A673 (cell line): Measurements from ENCODE around the gene TCF25. TPM values are rescaled to one million over a fixed set of nuclear protein-coding genes. Genes with fewer than 3 reads are reported as not detected.

Source experiments
- BruUV-seq: library from RNA; stranded (reverse); fragments of 400-500 nt; replicated peaks from 2 replicates; lab custom pipeline; 2021; lab: Mats Ljungman, UMichigan
- CTCF ChIA-PET: fragments of 300-600 bp; sonication (Branson Sonifier 250); formaldehyde crosslinking; loops from one replicate; lab custom pipeline; 2022; ENCODE audit warnings: antibody characterized with exemption; lab: Charles Lee
- POLR2A ChIA-PET: fragments of 300-600 bp; sonication (Branson Sonifier 250); formaldehyde crosslinking; loops from one replicate; lab custom pipeline; 2022; ENCODE audit warnings: antibody characterized with exemption; ENCODE audit not compliant: low non-redundant PET; lab: Charles Lee
- DNase-seq: peaks from one replicate; pipeline ENCODE4 v3.0.0-alpha.2; 2015; ENCODE audit warnings: low spot score
- H3K27ac ChIP-seq: fragments of 200-600 bp; sonication (generic); 2 replicates; pipeline ENCODE4 v1.5.1; 2016; ENCODE audit warnings: mixed run types, low read depth, mild to moderate bottlenecking, mixed read lengths, antibody characterized with exemption, low read length; ENCODE audit not compliant: poor library complexity, severe bottlenecking
- H3K27me3 ChIP-seq: fragments of 200-600 bp; sonication (generic); replicated peaks from 2 replicates; pipeline ENCODE4 v1.6.1; 2017; ENCODE audit warnings: mixed run types, low read depth, mild to moderate bottlenecking, mixed read lengths, antibody characterized with exemption, low read length; ENCODE audit not compliant: insufficient read depth, poor library complexity
- H3K36me3 ChIP-seq: fragments of 200-600 bp; sonication (generic); 2 replicates; pipeline ENCODE4 v1.6.1; 2016; ENCODE audit warnings: mixed run types, mild to moderate bottlenecking, mixed read lengths, antibody characterized with exemption, low read length; ENCODE audit not compliant: insufficient read depth, poor library complexity, severe bottlenecking
- H3K4me1 ChIP-seq: fragments of 200-600 bp; sonication (generic); 2 replicates; pipeline ENCODE4 v1.6.1; 2017; ENCODE audit warnings: mixed run types, mild to moderate bottlenecking, mixed read lengths, antibody characterized with exemption, low read length; ENCODE audit not compliant: insufficient read depth, poor library complexity, severe bottlenecking
- H3K4me3 ChIP-seq: fragments of 200-600 bp; sonication (generic); 2 replicates; pipeline ENCODE4 v1.5.1; 2016; ENCODE audit warnings: low read depth, mixed run types, mild to moderate bottlenecking, mixed read lengths, low read length; ENCODE audit not compliant: poor library complexity, severe bottlenecking
- H3K9me3 ChIP-seq: fragments of 200-600 bp; sonication (generic); 2 replicates; pipeline ENCODE4 v1.6.1; 2016; ENCODE audit warnings: mixed run types, low read depth, mild to moderate bottlenecking, mixed read lengths, antibody characterized with exemption, low read length; ENCODE audit not compliant: poor library complexity, severe bottlenecking
- CTCF ChIP-seq: fragments of 300-800, 200-600 bp; sonication (generic); conservative IDR thresholded peaks from 2 replicates; pipeline ENCODE4 v1.5.1; 2017; ENCODE audit warnings: low read depth, mild to moderate bottlenecking, antibody characterized with exemption, low read length, moderate library complexity, mixed read lengths
- EZH2 ChIP-seq: fragments of 200-600 bp; sonication (generic); IDR thresholded peaks from 2 replicates; pipeline ENCODE4 v1.6.1; 2017; ENCODE audit warnings: borderline replicate concordance, low read depth, mild to moderate bottlenecking, mixed read lengths, antibody characterized with exemption, low read length; ENCODE audit not compliant: poor library complexity, severe bottlenecking
- intact Hi-C: fragments of 100-400 bp; cut with micrococcal nuclease; formaldehyde crosslinking; loops from one replicate; pipeline ENCODE4 v1.10.0; 2022; ENCODE audit not compliant: unreplicated experiment
- total RNA-seq: library from RNA; stranded (reverse); gene quantifications from 2 replicates; pipeline ENCODE4 v1.2.3, GENCODE V29; 2021

The TCF25 gene
- total RNA-seq, 1 experiment from 2014 or later = 190 TPM

- CTCF ChIA-PET = no interaction called here
- no peaks in the 10 kb centered on the region for H3K9me3 ChIP-seq
- H3K4me1 ChIP-seq = peaks cover 10% of the 10 kb centered on the region
- H3K4me3 ChIP-seq = no peak overlapping the region
- no peaks in the 10 kb centered on the region for H3K36me3 ChIP-seq
- intact Hi-C loops = no loop called here
- POLR2A ChIA-PET = interaction anchor here (0.5 kb wide), 1 partner anchor 15 kb away, joined by 3 read pairs; no protein-coding TSS in a partner anchor
- TF ChIP-seq EZH2 (no peak), CTCF (no peak)
- no peak for DNase-seq
- H3K27ac ChIP-seq = no peak overlapping the region
- BruUV-seq = no TSS peak
- H3K27me3 ChIP-seq = no peaks in the 10 kb centered on the region
These were observed 26.1 kb upstream of the TCF25 start for GRCh38 chr16:89847051-89847939.

- no TSS peak for BruUV-seq
- Histone ChIP-seq H3K27ac (no peak overlapping the region), H3K4me1 (peaks cover 4% of the 10 kb centered on the region), H3K36me3 (no peaks in the 10 kb centered on the region), H3K9me3 (no peaks in the 10 kb centered on the region), H3K27me3 (no peaks in the 10 kb centered on the region), H3K4me3 (no peak overlapping the region)
- TF ChIP-seq EZH2 (no peak), CTCF (no peak)
- DNase-seq = no peak
- POLR2A ChIA-PET = interaction anchor here (0.5 kb wide), 1 partner anchor 16 kb away, joined by 3 read pairs; no protein-coding TSS in a partner anchor
- CTCF ChIA-PET = no interaction called here
- intact Hi-C loops = no loop called here
These were observed 25.5 kb upstream of the TCF25 start for GRCh38 chr16:89847940-89848297.

GRCh38 chr16:89848974-89849373 is 24.4 kb upstream of the TCF25 start:
- H3K4me1 ChIP-seq = no peaks in the 10 kb centered on the region
- DNase-seq = no peak
- no peak overlapping the region for H3K27ac ChIP-seq
- ChIA-PET CTCF (no interaction called here), POLR2A (no interaction called here)
- BruUV-seq = no TSS peak
- no peak for TF ChIP-seq CTCF
- no peak for TF ChIP-seq EZH2
- H3K27me3 ChIP-seq = no peaks in the 10 kb centered on the region
- no peak overlapping the region for H3K4me3 ChIP-seq
- H3K36me3 ChIP-seq = no peaks in the 10 kb centered on the region
- no peaks in the 10 kb centered on the region for H3K9me3 ChIP-seq
- intact Hi-C loops = no loop called here
